Activated CD8-positive, alpha-beta memory T cell treated with anti-CD3 and anti-CD28 coated beads for 36 hours (primary cell): ENCODE data around the gene KCTD14. TPM values are rescaled to one million over a fixed set of nuclear protein-coding genes. Genes with fewer than 3 reads are reported as not detected.
"Not testable (repeated sequence)": the region's sequence is repeated elsewhere in the genome, so short reads cannot be mapped to it uniquely, and the experiment has no call there.

Experiments
- CTCF ChIA-PET: fragments of 350-600 bp; sonication (Branson Sonifier 250); formaldehyde crosslinking; loops from one replicate; lab custom pipeline; 2021; ENCODE audit warnings: antibody characterized with exemption; lab: Charles Lee
- POLR2A ChIA-PET: fragments of 350-600 bp; sonication (Branson Sonifier 250); formaldehyde crosslinking; loops from one replicate; lab custom pipeline; 2021; ENCODE audit warnings: antibody characterized with exemption; lab: Charles Lee
- total RNA-seq, 2 experiments: library from RNA; stranded (reverse); gene quantifications; one replicate each; pipeline ENCODE4 v1.2.3, GENCODE V29; 2021

KCTD14 gene
- total RNA-seq, 2 experiments from 2014 or later = 0.27 TPM; not detected in 1

- CTCF ChIA-PET = no interaction called here
Measured at GRCh38 chr11:78050964-78051831, 28.1 kb upstream of the KCTD14 start.

DNA sequence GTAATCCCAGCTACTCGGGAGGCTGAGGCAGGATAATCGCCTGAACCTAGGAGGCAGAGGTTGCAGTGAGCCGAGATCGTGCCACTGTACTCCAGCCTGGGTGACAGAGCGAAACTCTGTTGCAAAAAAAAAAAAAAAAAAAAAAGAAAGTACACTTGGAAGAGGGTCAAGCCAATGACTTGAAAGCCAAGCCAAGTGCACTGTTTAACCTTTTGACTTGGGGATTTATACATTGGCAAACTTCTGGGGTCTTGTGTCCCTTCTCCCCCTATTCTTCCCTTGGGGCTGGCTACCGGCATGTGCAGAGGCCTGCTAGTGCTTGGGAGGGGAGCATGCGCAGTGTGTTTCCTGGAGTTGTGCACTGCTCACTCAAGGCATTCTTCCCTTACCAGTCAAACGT is 26.3 kb upstream of the KCTD14 start:
- POLR2A ChIA-PET = no interaction called here
- CTCF ChIA-PET = interaction anchor here (0.7 kb wide), 1 partner anchor 188 kb away, joined by 5 read pairs; no protein-coding TSS in a partner anchor

More at GRCh38 chr11:78050964-78051831, 28.1 kb upstream of the KCTD14 start:
- POLR2A ChIA-PET = no interaction called here

GRCh38 chr11:78048561-78048960 is 25.5 kb upstream of the KCTD14 start:
- POLR2A ChIA-PET = no interaction called here

GRCh38 chr11:78046486-78046854 is 23.4 kb upstream of the KCTD14 start:
- CTCF ChIA-PET = interaction anchor here (0.7 to 2.8 kb wide), 11 partner anchors 23 to 393 kb away, joined by 3 to 22 read pairs (median 3); partner anchors contain the start of gene INTS4
- POLR2A ChIA-PET = no interaction called here

More at GRCh38 chr11:78048561-78048960, 25.5 kb upstream of the KCTD14 start:
- CTCF ChIA-PET = interaction anchor here (0.7 to 1.2 kb wide), 2 partner anchors 31 to 189 kb away, joined by 3 to 5 read pairs; partner anchors contain the start of gene NDUFC2

GRCh38 chr11:78045851-78046485 is 22.9 kb upstream of the KCTD14 start:
- POLR2A ChIA-PET = no interaction called here
- CTCF ChIA-PET = interaction anchor here (0.7 to 2.8 kb wide), 12 partner anchors 15 to 392 kb away, joined by 3 to 22 read pairs (median 3); partner anchors contain the start of genes INTS4 and THRSP

- ChIA-PET POLR2A (interaction anchor here (0.7 kb wide), 1 partner anchor 50 kb away, joined by 3 read pairs; no protein-coding TSS in a partner anchor), CTCF (interaction anchor here (2.8 kb wide), 1 partner anchor 48 kb away, joined by 22 read pairs; the partner anchor contains the start of gene INTS4)
Measured at GRCh38 chr11:78044706-78045105, 21.6 kb upstream of the KCTD14 start.

DNA sequence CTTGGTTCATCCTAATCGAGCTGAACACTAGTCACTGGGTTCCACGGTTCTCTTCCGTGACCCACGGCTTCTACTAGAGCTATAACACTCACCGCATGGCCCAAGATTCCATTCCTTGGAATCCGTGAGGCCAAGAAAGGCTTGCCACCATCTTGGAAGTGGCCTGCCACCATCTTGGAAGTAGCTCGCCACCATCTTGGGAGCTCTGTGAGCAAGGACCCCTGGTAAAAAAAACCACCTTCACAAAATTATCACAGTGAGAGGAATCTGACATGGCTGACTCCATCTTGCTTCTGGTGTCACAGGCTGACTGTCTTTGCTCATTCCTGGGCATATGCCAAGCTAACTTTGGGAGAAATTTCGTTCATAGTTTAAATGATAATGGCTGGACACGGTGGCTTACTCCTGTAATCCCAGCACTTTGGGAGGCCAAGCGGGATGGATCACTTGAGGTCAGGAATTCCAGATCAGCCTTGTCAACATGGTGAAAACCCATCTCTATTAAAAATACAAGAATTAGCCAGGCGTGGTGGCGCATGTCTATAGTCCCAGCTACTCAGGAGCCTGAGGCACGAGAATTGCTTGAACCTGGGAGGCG is 18.9 kb upstream of the KCTD14 start:
- ChIA-PET POLR2A (no interaction called here), CTCF (no interaction called here)

DNA sequence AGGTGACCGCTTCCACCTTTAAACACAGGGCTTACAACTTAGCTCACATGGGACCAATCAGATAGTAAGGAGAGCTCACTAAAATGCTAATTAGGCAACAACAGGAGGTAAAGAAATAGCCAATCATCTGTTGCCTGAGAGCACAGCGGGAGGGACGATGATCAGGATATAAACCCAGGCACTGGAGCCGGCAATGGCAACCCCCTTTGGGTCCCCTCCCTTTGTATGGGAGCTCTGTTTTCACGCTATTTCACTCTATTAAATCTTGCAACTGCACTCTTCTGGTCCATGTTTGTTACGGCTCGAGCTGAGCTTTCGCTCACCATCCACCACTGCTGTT is 18.3 kb upstream of the KCTD14 start:
- CTCF ChIA-PET, POLR2A ChIA-PET: not testable (repeated sequence)

- ChIA-PET POLR2A (interaction anchor here (1.7 kb wide), 1 partner anchor 46 kb away, joined by 10 read pairs; the partner anchor contains the start of gene INTS4), CTCF (no interaction called here)
Measured at GRCh38 chr11:78040691-78041379, 17.8 kb upstream of the KCTD14 start.

GRCh38 chr11:78039919-78040671 is 17.0 kb upstream of the KCTD14 start:
- POLR2A ChIA-PET = interaction anchor here (0.7 to 1.7 kb wide), 4 partner anchors 19 to 402 kb away, joined by 3 to 10 read pairs (median 4); partner anchors contain the start of genes ALG8 and INTS4

GRCh38 chr11:78039391-78039918 is 16.4 kb upstream of the KCTD14 start:
- ChIA-PET CTCF (no interaction called here), POLR2A (interaction anchor here (0.7 to 1.7 kb wide), 4 partner anchors 19 to 401 kb away, joined by 3 to 10 read pairs (median 4); partner anchors contain the start of genes ALG8 and INTS4)

More at GRCh38 chr11:78039919-78040671, 17.0 kb upstream of the KCTD14 start:
- CTCF ChIA-PET = no interaction called here

GRCh38 chr11:78038697-78039313 is 15.7 kb upstream of the KCTD14 start:
- POLR2A ChIA-PET = no interaction called here
- CTCF ChIA-PET = no interaction called here

GRCh38 chr11:78037825-78038620 is 14.9 kb upstream of the KCTD14 start:
- ChIA-PET CTCF (interaction anchor here (1.0 kb wide), 1 partner anchor 30 kb away, joined by 3 read pairs; no protein-coding TSS in a partner anchor), POLR2A (interaction anchor here (0.7 kb wide), 1 partner anchor 43 kb away, joined by 3 read pairs; no protein-coding TSS in a partner anchor)

DNA sequence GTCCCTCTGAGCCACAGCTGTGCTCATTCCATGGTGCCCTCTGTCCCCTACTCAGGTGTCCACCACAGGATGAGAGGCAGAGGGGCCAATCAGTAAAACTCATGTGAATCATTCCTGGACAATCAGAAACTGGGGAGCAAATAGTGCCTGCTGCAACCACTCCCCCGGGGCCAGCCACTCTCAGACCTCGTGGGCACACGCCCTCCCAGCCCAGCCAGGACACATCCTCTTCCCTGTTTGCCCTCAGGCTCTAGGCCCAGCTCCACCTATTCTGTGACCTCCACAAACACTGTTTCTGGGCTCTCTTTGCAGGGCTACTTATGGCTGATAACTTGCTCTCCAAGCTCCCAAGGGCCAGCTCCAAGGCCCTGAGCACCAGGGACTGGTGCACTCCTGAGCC is 14.0 kb upstream of the KCTD14 start:
- POLR2A ChIA-PET = interaction anchor here (0.7 kb wide), 1 partner anchor 42 kb away, joined by 3 read pairs; no protein-coding TSS in a partner anchor
- CTCF ChIA-PET = interaction anchor here (1.0 kb wide), 1 partner anchor 29 kb away, joined by 3 read pairs; no protein-coding TSS in a partner anchor

- POLR2A ChIA-PET = no interaction called here
- CTCF ChIA-PET = no interaction called here
Measured at GRCh38 chr11:78036313-78036712, 13.2 kb upstream of the KCTD14 start.

- POLR2A ChIA-PET = no interaction called here
- CTCF ChIA-PET = no interaction called here
Measured at GRCh38 chr11:78034623-78035022, 11.5 kb upstream of the KCTD14 start.
